ENCODE measurements around the gene TRIP6. TPM values are rescaled to one million over a fixed set of nuclear protein-coding genes. Genes with fewer than 3 reads are reported as not detected.
"Not testable (repeated sequence)": the region's sequence is repeated elsewhere in the genome, so short reads cannot be mapped to it uniquely, and the experiment has no call there.

Gene TRIP6
- total RNA-seq, 1 donor from 2014 or later: 38.6 TPM

DNA sequence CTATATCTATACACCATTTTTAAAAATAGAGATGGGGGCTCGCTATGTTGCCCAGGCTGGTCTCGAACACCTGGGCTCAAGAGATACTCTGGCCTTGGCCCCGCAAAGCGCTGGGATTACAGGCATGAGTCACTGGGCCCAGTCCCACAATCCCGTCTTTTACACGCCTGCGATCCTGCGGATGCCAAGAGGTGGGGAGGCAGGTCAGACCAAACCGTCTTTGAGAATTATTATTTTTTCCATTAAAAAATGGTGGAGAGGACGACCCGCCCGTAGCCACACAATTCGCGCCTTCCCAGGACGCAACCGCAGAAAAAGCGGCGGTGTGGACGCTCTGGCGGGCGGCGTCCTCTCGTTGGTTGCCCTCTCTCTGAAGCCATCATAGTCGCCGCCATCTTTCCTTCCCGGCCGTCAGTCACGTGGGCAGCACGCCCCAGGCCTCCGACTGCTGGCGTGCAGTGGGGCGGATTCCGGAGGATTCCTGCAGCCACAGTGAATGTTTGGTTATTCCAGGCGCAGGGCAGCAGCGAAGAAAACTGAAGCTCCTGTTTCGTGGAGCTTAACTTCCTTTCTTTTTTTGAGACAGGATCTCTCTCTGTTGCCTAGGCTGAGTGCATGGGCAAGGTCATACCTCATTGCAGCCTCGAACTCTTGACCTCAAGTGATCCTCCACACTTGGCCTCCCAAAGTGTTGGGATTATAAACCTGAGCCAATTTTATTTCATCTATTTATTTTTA is 29.9 kb upstream of the TRIP6 start:
- peak; percentile 97 for DNase-seq

DNA sequence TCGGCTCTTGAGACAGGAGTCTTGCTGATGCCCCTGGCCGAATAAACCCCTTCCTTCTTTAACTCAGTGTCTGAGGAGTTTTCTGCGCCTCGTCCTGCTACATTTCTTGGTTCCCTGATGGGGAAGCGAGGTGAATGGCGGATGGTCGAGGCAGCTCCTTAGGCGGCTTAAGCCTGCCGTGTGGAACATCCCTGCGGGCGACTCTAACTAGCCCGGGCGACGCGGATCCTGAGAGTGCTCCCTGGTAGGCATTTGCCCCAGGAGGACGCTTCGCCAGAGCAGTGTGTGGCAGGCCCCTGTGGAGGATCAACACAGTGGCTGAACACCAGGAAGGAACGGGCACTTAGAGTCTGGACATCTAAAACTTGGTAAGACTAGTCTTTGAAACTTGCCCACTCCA is 27.8 kb upstream of the TRIP6 start:
- no peak for DNase-seq

- DNase-seq: no peak
These were observed 26.6 kb upstream of the TRIP6 start for GRCh38 chr7:100840470-100841100.

- DNase-seq: no peak
These were observed 19.8 kb upstream of the TRIP6 start for GRCh38 chr7:100847360-100847759.

GRCh38 chr7:100852048-100852872 is 14.9 kb upstream of the TRIP6 start, which contains the start of gene SLC12A9:
Gene SLC12A9 (plus strand): TSS chr7:100852713. CDS start chr7:100854198, 1,485 bp downstream.
- DNase-seq: peak; percentile 97

DNA sequence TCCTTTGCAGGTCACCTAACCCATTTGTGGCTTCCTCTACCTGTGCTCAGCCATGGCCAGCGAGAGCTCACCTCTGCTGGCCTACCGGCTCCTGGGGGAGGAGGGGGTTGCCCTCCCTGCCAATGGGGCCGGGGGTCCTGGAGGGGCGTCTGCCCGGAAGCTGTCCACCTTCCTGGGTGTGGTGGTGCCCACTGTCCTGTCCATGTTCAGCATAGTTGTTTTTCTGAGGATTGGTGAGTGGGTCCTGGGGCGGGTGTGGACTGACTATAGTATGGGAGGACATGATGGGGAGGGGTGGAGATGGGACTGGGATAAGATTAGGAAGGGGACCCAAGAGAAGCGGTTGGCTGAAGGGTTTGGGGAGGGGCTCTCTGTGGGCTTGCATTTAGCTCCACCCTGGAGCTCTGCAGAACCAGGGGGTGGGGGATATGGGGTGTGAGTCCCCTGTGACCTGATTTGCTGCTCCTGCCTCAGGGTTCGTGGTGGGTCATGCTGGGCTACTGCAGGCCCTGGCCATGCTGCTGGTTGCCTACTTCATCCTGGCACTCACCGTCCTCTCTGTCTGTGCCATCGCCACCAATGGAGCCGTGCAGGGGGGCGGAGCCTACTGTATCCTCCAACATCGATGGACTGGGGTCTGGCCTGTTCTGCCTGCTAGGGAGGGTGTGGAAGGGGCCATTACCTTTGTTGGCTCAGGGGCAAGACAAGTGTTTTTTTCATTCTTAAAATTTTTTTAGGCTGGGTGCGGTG is 12.9 kb upstream of the TRIP6 start:
- no peak for DNase-seq

GRCh38 chr7:100854899-100855298 is 12.3 kb upstream of the TRIP6 start:
- not testable (repeated sequence) for DNase-seq

DNA sequence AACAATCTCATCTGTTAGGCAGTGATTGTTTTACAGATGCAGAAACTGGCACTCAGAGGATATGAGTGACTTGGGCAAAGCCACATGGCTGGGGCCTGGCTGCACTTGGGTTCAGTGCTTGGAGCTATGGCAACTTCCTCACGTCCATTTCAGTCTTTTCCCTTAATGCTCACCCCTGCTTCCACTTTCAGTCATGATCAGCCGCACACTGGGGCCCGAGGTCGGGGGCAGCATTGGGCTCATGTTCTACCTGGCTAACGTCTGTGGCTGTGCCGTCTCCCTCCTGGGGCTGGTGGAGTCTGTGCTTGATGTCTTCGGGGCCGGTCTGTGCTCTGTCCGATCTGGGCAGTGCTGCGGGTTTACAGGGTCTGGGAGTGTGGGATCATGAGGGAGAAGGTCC is 11.7 kb upstream of the TRIP6 start:
- no peak for DNase-seq

GRCh38 chr7:100856871-100857282 is 10.3 kb upstream of the TRIP6 start:
- no peak for DNase-seq

GRCh38 chr7:100859856-100860255 is 7.3 kb upstream of the TRIP6 start:
- DNase-seq: no peak

DNA sequence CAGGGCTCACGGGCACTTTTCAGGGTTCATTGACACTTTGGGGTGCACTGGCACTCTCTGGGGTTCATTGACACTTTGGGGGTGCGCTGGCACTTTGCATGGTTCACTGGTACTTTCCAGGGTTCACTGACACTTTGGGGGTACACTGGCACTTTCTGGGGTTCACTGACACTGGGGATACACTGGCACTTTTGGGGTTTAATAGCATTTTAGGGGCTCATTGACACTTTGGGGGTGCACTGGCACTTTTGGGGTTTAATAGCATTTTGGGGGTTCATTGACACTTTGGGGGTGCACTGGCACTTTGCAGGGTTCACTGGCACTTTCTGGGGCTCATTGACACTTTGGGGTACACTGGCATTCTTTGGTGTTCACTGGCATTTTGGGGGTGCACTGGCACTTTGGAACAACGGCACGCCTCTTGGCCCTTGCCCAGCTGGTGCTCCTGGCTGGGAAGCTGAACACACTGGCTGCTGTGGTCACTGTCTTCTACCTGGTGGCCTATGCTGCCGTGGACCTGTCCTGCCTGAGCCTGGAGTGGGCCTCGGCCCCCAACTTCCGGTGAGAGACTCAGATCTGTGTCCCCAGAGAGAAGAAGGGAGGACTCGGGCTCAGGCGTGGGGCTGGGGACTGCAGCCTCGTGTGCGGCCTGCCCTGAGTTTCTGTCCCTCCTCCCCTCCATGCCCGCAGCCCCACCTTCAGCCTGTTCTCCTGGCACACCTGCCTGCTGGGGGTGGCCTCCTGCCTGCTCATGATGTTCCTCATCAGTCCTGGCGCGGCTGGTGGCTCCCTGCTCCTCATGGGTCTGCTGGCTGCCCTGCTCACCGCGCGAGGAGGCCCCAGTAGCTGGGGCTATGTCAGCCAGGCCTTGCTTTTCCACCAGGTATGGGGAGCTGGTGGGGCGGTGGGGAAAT is 6.2 kb upstream of the TRIP6 start:
- DNase-seq: no peak

GRCh38 chr7:100861616-100861985 is 5.6 kb upstream of the TRIP6 start:
- DNase-seq: no peak

DNA sequence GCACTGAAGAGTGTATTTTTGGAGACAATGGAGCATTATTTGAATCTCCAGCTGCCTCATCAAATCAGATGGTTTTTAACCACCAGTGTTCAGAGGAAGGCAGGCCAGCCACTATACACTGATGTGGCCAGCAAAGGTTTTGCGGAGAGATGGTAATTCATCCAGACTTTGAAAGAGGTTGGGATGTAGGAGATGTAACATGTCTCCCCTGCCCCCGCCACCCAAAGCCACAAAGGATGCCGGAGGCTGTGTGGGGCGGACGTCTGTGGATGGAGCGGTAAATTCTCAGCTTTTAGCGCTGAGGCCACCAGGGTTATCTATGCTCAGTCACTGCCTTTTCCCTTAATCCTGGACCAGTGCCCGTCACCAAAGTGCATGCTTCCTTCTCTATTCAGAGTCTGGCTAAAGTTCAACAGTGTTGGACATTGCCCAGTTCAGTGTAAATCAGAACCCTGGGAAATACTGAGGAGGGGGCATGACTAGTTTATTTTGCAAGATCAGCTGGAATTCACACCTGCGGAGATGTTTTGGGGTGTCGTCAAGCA is 3.7 kb upstream of the TRIP6 start:
- peak; percentile 59 for DNase-seq

DNA sequence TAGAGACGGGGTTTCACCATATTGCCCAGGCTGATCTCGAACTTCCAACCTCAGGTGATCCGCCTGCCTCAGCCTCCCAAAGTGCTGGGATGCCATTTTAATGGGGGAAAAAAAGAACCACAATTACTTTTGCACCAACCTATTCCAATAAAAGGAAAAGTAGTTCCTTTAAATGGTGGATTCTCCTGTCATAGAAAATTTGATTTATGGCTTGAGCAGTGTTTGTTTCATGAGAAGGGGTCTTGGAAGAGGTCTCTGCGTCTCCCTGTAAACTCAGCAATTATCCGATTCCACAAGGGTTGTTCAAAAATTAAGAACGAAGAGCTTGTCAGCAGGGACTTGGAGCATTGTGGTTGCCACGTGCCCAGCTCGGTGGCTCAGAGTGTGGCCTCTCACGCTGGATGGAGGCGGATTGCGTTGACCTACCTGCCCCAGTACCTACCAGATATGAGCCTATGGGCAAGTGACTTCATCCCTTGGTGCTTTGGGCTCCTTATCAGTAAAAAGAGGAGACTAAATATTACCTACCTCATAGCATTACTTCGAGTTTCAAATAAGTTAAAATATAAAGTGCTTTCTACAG is 2.8 kb upstream of the TRIP6 start:
- no peak for DNase-seq

- DNase-seq: peak; percentile 45
These were observed 1.7 kb upstream of the TRIP6 start for GRCh38 chr7:100865372-100865911.

GRCh38 chr7:100865938-100866728 is 1.1 kb upstream of the TRIP6 start:
- DNase-seq: peak; percentile 89

DNA sequence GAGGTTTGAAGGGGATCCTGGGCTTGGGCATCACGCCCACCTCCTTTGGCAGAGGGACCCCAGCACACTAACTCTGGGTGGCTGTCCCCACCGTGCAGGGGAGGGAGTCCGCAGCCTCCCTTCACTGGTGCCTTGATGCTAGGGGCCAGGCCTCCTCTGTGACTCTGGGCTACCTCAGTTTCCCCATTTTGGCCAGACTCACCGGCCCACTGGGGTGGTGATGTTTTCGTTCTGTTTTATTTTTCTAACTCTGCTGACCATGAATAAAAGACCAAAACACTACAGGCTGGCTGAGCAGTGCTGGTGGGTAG is 503 bp upstream of the TRIP6 start:
- no peak for DNase-seq

DNA sequence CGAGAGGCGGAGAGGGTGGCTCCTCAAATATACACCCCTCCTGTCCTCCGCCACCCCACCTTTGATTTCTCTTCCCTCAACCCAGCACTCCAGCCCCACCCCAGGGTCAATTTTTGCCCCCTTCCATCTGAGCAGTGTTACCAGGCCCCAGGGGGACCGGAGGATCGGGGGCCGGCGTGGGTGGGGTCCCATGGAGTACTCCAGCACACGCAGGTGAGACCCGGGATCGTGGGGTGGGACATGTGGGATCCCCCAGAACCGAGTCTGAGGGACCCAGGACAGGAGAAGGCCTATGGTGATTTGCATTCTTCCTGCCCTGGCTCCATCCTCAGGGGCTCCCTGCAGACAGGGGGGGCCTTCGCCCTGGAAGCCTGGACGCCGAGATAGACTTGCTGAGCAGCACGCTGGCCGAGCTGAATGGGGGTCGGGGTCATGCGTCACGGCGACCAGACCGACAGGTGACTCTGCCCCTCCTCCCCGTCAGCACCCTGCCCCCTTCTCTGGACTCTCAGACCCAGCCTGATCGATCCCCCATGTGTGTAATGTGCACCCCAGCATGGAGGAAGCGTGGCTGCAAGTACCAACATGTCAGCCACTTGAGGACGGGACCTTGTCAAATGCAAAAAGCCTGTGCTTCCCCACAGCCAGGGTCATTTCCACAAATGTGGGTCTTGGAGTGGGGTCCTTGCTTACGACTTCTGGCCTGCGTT is 744 bp downstream of the TRIP6 start:
- DNase-seq: no peak

All from tongue (tissue), 2 donors.